ENCODE measurements around the gene U2AF2. TPM values are rescaled to one million over a fixed set of nuclear protein-coding genes. Genes with fewer than 3 reads are reported as not detected.

The U2AF2 gene
- polyA plus RNA-seq, 1 of the 3 experiments (the other 2 are of a cell fraction): 321 TPM

- DNase-seq: peak; percentile 26
- H3K36me3 ChIP-seq (replicated peaks in 1 of 2; ENCODE audit: control insufficient read depth in 1 of 2, insufficient read depth in 2 of 2, low read length in 1 of 2): peaks cover 12 to 41% of the 10 kb centered on the region in 2 experiments
- H3K9me3 ChIP-seq: no peaks in the 10 kb centered on the region
- no peaks in the 10 kb centered on the region for H3K9me2 ChIP-seq
- no peak overlapping the region for H3K27ac ChIP-seq (ENCODE audit: low read depth in 2 of 2, low read length in 1 of 2)
- no peak for TF ChIP-seq RXRA (IDR thresholded peaks at IDR 0.05; ENCODE audit: borderline replicate concordance, low read depth)
- TF ChIP-seq, protein P1, sequence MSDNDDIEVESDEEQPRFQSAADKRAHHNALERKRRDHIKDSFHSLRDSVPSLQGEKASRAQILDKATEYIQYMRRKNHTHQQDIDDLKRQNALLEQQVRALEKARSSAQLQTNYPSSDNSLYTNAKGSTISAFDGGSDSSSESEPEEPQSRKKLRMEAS (IDR thresholded peaks at IDR 0.05; ENCODE audit: low read depth): no peak
- TF ChIP-seq, protein P2, sequence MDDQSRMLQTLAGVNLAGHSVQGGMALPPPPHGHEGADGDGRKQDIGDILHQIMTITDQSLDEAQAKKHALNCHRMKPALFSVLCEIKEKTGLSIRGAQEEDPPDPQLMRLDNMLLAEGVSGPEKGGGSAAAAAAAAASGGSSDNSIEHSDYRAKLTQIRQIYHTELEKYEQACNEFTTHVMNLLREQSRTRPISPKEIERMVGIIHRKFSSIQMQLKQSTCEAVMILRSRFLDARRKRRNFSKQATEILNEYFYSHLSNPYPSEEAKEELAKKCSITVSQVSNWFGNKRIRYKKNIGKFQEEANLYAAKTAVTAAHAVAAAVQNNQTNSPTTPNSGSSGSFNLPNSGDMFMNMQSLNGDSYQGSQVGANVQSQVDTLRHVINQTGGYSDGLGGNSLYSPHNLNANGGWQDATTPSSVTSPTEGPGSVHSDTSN (IDR thresholded peaks at IDR 0.05): no peak
- no peak for TF ChIP-seq GATA2 (CRISPR knock-in tag; IDR thresholded peaks at IDR 0.05)
- no peak for TF ChIP-seq FOSL2 (IDR thresholded peaks at IDR 0.05; ENCODE audit: borderline replicate concordance, low read depth)
- no peak for TF ChIP-seq RAD21 (IDR thresholded peaks at IDR 0.05; ENCODE audit: low read length)
- TF ChIP-seq USF1 (IDR thresholded peaks at IDR 0.05; ENCODE audit: borderline replicate concordance, low read depth): no peak
- TF ChIP-seq POLR2AphosphoS5 (IDR thresholded peaks at IDR 0.05; ENCODE audit: low read depth, low read length): no peak
- TF ChIP-seq ELF1 (IDR thresholded peaks at IDR 0.05): no peak
- no peak for TF ChIP-seq SMC3 (IDR thresholded peaks at IDR 0.05; ENCODE audit: low read depth, low read length)
- no peak for TF ChIP-seq EZH2phosphoT487 (IDR thresholded peaks at IDR 0.05; ENCODE audit: borderline replicate concordance, low read depth)
- no peak for TF ChIP-seq USF2 (IDR thresholded peaks at IDR 0.05; ENCODE audit: borderline replicate concordance, low read depth, low read length)
- no peak for TF ChIP-seq FOXM1 (IDR thresholded peaks at IDR 0.05; ENCODE audit: low read depth)
- no peak for TF ChIP-seq YY1 (IDR thresholded peaks at IDR 0.05; ENCODE audit: low read depth)
- TF ChIP-seq RFX5 (IDR thresholded peaks at IDR 0.05; ENCODE audit: low read length): no peak
- no peak for TF ChIP-seq NFIC (IDR thresholded peaks at IDR 0.05; ENCODE audit: borderline replicate concordance)
- no peak for TF ChIP-seq MXI1 (IDR thresholded peaks at IDR 0.05; ENCODE audit: low read depth, low read length)
- peaks cover 40% of the 10 kb centered on the region for H3K79me2 ChIP-seq (ENCODE audit: insufficient read depth)
- ChIA-PET POLR2A (no interaction called here), CTCF (interaction anchor here (1.3 kb wide), 1 partner anchor 18 kb away, joined by 4 read pairs; no protein-coding TSS in a partner anchor)
- H3K4me1 ChIP-seq (ENCODE audit: control insufficient read depth in 1 of 2, insufficient read depth in 2 of 2, low read depth in 1 of 2, low read length in 1 of 2): no peaks in the 10 kb centered on the region; a peak in 1 of 4 replicates
- 95% methylated on average over 58 of the region's 75 CpGs for WGBS (ENCODE audit: low lambda C conversion rate)
- H3K27me3 ChIP-seq (ENCODE audit: insufficient read depth): no peaks in the 10 kb centered on the region
- no peak overlapping the region for H3K4me3 ChIP-seq (ENCODE audit: low read depth in 2 of 2, low read length in 1 of 2)
- no peak overlapping the region for H2AFZ ChIP-seq (ENCODE audit: low read depth)
- H3K9ac ChIP-seq: no peak overlapping the region
- H3F3A ChIP-seq (replicated peaks; ENCODE audit: insufficient read depth): peaks cover 2% of the 10 kb centered on the region
- H4K20me1 ChIP-seq (ENCODE audit: insufficient read depth): peaks cover 32% of the 10 kb centered on the region
- H3K4me2 ChIP-seq: no peak overlapping the region
Observed at GRCh38 chr19:55613930-55614710, 40.7 kb upstream of the U2AF2 start.
